Measurements from ENCODE around the gene BMS1.
"Not testable (repeated sequence)": the region's sequence is repeated elsewhere in the genome, so short reads cannot be mapped to it uniquely, and the experiment has no call there.

The BMS1 gene

GRCh38 chr10:42782446-42783180 lies at the start of gene BMS1:
Gene BMS1, plus strand, starts transcription at chr10:42782795. Its CDS starts 1,600 bp downstream, at chr10:42784395.
- DNase-seq, result peak; percentile 85

DNA sequence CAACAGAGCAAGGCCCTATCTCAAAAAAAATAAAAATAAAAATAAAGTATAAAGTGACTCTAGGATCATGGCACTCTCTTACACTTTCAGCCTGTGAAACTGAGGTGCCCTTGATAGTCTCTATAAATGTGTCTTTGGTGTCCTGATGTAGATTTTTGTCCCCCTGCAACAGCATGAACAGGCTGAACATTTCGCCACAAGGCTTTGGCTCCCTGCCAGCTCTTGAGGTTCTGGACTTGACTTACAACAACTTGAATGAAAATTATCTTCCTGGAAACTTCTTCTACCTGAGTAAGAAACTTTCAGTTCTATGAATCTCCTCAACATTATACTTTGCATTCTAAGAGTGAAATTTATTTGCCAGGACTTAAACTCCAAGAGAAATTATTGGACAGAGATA lies 48.1 kb upstream of the BMS1 start:
- DNase-seq, result no peak

GRCh38 chr10:42738679-42739078 lies 43.9 kb upstream of the BMS1 start:
- no peak for DNase-seq

GRCh38 chr10:42741536-42741935 lies 41.1 kb upstream of the BMS1 start:
- not testable (repeated sequence) for DNase-seq

DNA sequence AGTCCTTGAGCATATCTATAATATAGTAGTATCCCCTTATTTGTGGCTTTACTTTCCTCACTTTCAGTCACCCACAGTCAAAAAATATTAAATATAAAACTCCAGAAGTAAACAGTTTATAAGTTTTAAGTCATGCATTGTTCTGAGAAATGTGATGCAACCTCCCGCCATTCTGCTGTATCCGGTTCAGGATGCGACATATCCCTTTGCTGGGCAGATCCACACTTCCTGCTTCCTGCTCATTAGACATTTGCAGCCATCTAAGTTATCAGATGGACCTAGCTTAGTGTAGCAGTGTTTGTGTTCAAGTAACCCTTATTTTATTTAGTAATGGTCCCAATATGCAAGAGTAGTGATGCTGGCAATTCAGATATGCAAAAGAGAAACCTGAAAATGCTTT lies 38.9 kb upstream of the BMS1 start:
- no peak for DNase-seq

DNA sequence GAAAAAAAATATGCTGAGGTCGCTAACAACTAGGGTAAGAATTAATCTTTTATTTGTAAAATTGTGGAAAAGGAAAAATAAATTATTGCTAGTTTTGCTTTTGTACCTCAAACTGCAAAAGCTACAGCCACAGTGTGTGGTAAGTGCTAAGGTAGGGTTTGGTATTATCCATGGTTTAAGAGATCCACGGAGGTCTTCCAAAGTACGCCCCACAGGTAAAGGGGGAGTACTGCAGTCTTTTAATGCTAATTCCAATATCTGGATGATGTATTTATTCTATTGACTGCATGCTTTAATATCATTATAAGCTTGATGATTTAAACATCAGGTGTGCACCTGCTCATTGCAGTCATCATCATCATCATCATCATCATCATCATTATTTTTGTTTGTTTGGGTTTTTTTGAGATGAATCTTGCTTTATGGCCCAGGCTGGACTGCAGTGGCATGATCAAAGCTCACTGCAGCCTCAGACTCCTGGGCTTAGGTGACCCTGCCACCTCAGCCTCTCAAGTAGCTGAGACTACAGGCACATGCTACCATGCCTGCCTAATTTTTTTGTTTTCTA lies 38.4 kb upstream of the BMS1 start:
- no peak for DNase-seq

- DNase-seq, result peak; percentile 19
Measured at GRCh38 chr10:42753126-42753506, 29.5 kb upstream of the BMS1 start.

DNA sequence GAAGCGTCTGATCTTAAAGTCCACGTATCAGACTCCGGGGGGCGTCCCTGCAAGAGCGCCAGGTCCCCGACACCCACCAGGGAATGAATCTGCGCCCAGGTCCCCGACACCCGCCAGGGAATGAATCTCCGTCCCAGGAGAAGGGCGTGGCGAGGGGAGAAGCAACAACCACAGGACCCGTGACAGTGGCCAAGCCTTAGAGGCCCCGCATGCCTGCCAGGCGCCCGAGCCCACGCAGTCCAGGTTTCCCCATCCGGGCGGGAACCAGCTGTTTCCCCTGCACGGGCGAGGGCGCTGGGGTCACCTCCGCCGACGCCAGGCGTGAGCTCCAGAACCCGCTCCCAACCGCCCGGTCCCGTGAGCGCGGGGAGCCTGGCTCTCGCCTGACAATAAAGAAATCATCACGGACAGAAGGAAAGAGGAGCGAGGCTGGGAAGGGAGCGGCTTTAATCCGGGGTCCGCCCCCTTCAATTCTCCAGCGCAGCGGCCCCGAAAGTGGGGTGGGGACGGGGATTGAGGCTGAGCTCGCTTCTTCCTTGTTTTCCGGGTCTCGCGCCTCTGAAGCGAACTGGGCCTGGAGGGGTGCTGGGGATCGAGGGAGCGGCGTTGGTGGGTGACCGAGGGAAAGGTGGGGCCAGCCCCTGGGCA lies 29.0 kb upstream of the BMS1 start:
- no peak for DNase-seq

GRCh38 chr10:42754155-42755027 lies 28.2 kb upstream of the BMS1 start:
- DNase-seq, result no peak

- no peak for DNase-seq
Measured at GRCh38 chr10:42755028-42755451, 27.6 kb upstream of the BMS1 start.

DNA sequence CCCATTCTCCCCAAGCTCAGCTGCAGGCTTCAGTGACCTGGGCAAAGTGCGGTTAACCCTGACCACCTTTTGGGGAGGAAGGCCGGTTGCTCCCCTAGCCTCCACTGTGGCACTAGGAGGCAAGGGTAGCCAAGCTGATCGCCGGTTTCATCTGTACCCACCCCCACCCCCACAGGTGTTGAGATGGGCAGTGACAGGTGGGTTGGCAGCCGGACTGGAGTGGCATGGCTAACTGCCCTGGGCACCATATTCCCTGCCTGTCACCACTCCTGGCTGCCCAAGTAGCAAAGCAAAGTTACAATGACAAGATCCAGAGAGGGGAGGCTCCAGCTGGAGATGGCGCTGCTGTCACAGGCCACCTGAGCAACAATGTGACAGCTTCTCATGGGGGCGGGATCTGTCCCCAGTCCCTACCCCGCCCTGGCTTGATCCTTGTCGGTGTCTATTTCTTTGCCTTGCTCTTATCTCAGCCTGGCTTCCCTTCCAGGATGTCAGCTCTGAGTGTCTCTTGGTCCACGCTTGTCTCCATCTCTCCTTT lies 27.0 kb upstream of the BMS1 start:
- DNase-seq, result no peak

- no peak for DNase-seq
Measured at GRCh38 chr10:42767906-42768305, 14.7 kb upstream of the BMS1 start.

- no peak for DNase-seq
Measured at GRCh38 chr10:42768581-42769152, 13.9 kb upstream of the BMS1 start.

- DNase-seq, result no peak
Measured at GRCh38 chr10:42769173-42769572, 13.4 kb upstream of the BMS1 start.

DNA sequence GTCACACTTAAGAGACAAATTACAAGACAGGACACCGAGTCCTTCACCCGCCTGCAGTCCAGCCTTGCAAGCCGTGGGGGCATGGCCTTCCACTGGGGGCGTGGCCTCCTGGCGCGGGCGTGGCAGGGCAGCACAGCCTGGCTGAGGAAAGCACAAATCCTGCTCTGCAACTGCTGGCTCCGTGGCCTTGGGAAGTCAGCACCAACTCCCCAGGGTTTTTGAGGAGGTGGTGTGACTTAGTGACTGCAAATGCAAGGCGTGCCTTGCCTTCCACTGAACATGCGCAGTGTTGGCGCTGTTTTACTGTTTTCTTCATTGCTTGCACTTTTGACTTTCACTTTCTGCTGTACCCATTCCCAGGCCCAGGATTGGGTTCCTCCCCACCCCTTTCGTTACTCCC lies 12.9 kb upstream of the BMS1 start:
- DNase-seq, result no peak

DNA sequence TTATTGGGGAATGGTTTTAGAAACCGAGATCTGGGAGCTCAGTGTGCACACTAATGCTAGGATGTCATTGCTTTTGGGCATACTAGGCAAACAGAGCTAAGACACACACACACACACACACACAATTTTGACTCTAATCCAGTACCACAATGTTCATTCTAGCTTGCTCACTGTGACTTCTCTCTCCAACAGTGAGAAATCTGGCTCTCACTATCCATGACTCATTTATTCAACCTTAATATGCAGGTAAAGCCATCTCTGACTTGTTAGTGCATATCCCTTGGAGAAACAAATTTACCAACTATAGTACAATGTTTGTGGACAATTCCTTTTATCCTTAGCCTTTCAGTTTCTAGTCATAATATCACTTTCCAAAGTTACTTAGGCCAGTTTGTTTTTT lies 5.9 kb upstream of the BMS1 start:
- DNase-seq, result no peak

GRCh38 chr10:42780456-42780855 lies 2.1 kb upstream of the BMS1 start:
- DNase-seq, result no peak

GRCh38 chr10:42781893-42782445 lies 626 bp upstream of the BMS1 start:
- DNase-seq, result no peak

DNA sequence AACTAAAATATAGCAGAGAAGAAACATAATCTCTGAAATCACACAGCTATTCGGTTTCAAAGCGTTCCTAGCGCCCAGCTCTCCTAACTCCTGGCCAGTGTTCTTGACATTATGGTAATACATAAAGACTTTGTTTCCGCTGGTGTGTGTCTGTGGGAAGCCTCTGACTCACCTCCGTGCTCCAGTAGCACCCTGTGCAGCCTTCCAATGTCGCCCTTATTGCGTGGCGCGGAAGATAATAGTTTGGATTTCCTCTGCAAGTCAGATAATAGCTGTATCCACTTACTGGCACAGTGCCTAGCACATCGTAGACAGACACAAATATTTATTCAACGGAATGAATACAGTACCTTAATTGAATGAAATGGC lies 570 bp downstream of the BMS1 start:
- DNase-seq, result no peak

DNA sequence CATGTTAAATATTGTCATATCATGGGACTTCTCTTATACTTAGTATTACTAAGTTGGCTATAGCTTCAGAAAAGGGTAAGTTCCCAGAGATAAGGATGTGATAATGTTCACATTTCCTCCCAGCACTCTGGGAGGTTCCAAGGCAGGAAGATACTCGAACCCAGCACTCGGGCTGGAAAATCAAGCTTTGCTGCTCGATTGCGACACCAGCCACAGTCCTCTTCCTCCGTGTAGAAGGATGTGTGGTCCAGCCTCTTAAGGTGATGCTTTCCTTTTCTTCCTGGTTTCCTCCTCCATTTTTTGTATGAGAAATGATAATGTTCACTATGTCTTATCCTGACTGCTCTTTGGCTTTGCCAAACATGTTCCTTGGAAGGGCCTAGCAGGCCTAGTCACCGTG lies 3.2 kb downstream of the BMS1 start:
- DNase-seq, result no peak

DNA sequence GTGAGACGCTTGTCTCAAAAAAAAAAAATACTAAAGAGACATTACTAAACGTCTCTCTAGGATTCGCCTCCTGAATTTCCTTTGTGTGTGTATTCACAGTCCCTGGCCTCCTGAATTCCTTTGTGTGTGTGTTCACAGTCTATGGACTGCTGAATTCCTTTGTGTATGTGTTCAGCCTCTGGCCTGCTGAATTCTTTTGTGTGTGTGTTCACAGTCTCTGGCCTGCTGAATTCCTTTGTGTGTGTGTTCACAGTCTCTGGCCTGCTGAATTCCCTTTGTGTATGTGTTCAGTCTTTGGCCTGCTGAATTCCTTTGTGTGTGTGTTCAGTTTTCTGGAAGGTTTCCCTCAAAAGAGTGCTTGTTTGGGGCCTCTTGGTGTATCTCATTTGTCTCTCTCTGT lies 8.2 kb downstream of the BMS1 start:
- DNase-seq, result no peak

- DNase-seq, result no peak
Measured at GRCh38 chr10:42795701-42796100, 13.1 kb downstream of the BMS1 start.

GRCh38 chr10:42801135-42801534 lies 18.5 kb downstream of the BMS1 start:
- DNase-seq, result no peak

All from GDM1 (cell line).